A673 (cell line): ENCODE data around the gene EEF1AKMT3. TPM values are rescaled to one million over a fixed set of nuclear protein-coding genes. Genes with fewer than 3 reads are reported as not detected.

Experiments
- BruUV-seq: library from RNA; stranded (reverse); fragments of 400-500 nt; replicated peaks from 2 replicates; lab custom pipeline; 2021; lab: Mats Ljungman, UMichigan
- CTCF ChIA-PET: fragments of 300-600 bp; sonication (Branson Sonifier 250); formaldehyde crosslinking; loops from one replicate; lab custom pipeline; 2022; ENCODE audit warnings: antibody characterized with exemption; lab: Charles Lee
- POLR2A ChIA-PET: fragments of 300-600 bp; sonication (Branson Sonifier 250); formaldehyde crosslinking; loops from one replicate; lab custom pipeline; 2022; ENCODE audit warnings: antibody characterized with exemption; ENCODE audit not compliant: low non-redundant PET; lab: Charles Lee
- DNase-seq: peaks from one replicate; pipeline ENCODE4 v3.0.0-alpha.2; 2015; ENCODE audit warnings: low spot score
- H3K27ac ChIP-seq: fragments of 200-600 bp; sonication (generic); 2 replicates; pipeline ENCODE4 v1.5.1; 2016; ENCODE audit warnings: mixed run types, low read depth, mild to moderate bottlenecking, mixed read lengths, antibody characterized with exemption, low read length; ENCODE audit not compliant: poor library complexity, severe bottlenecking
- H3K27me3 ChIP-seq: fragments of 200-600 bp; sonication (generic); replicated peaks from 2 replicates; pipeline ENCODE4 v1.6.1; 2017; ENCODE audit warnings: mixed run types, low read depth, mild to moderate bottlenecking, mixed read lengths, antibody characterized with exemption, low read length; ENCODE audit not compliant: insufficient read depth, poor library complexity
- H3K36me3 ChIP-seq: fragments of 200-600 bp; sonication (generic); 2 replicates; pipeline ENCODE4 v1.6.1; 2016; ENCODE audit warnings: mixed run types, mild to moderate bottlenecking, mixed read lengths, antibody characterized with exemption, low read length; ENCODE audit not compliant: insufficient read depth, poor library complexity, severe bottlenecking
- H3K4me1 ChIP-seq: fragments of 200-600 bp; sonication (generic); 2 replicates; pipeline ENCODE4 v1.6.1; 2017; ENCODE audit warnings: mixed run types, mild to moderate bottlenecking, mixed read lengths, antibody characterized with exemption, low read length; ENCODE audit not compliant: insufficient read depth, poor library complexity, severe bottlenecking
- H3K4me3 ChIP-seq: fragments of 200-600 bp; sonication (generic); 2 replicates; pipeline ENCODE4 v1.5.1; 2016; ENCODE audit warnings: low read depth, mixed run types, mild to moderate bottlenecking, mixed read lengths, low read length; ENCODE audit not compliant: poor library complexity, severe bottlenecking
- H3K9me3 ChIP-seq: fragments of 200-600 bp; sonication (generic); 2 replicates; pipeline ENCODE4 v1.6.1; 2016; ENCODE audit warnings: mixed run types, low read depth, mild to moderate bottlenecking, mixed read lengths, antibody characterized with exemption, low read length; ENCODE audit not compliant: poor library complexity, severe bottlenecking
- CTCF ChIP-seq: fragments of 300-800, 200-600 bp; sonication (generic); conservative IDR thresholded peaks from 2 replicates; pipeline ENCODE4 v1.5.1; 2017; ENCODE audit warnings: low read depth, mild to moderate bottlenecking, antibody characterized with exemption, low read length, moderate library complexity, mixed read lengths
- EZH2 ChIP-seq: fragments of 200-600 bp; sonication (generic); IDR thresholded peaks from 2 replicates; pipeline ENCODE4 v1.6.1; 2017; ENCODE audit warnings: borderline replicate concordance, low read depth, mild to moderate bottlenecking, mixed read lengths, antibody characterized with exemption, low read length; ENCODE audit not compliant: poor library complexity, severe bottlenecking
- intact Hi-C: fragments of 100-400 bp; cut with micrococcal nuclease; formaldehyde crosslinking; loops from one replicate; pipeline ENCODE4 v1.10.0; 2022; ENCODE audit not compliant: unreplicated experiment
- total RNA-seq: library from RNA; stranded (reverse); gene quantifications from 2 replicates; pipeline ENCODE4 v1.2.3, GENCODE V29; 2021

The EEF1AKMT3 gene
- total RNA-seq, 1 experiment from 2014 or later: 5.3 TPM

GRCh38 chr12:57758552-57759359 lies 13.7 kb upstream of the EEF1AKMT3 start:
- POLR2A ChIA-PET: interaction anchor here (0.6 kb wide), 1 partner anchor 14 kb away, joined by 9 read pairs; the partner anchor contains the start of gene TSPAN31
- Histone ChIP-seq H3K9me3 (no peaks in the 10 kb centered on the region), H3K36me3 (peaks cover 6% of the 10 kb centered on the region), H3K27ac (no peak overlapping the region), H3K27me3 (peaks cover under 1% of the 10 kb centered on the region), H3K4me3 (no peak overlapping the region), H3K4me1 (peaks cover 15% of the 10 kb centered on the region)
- no TSS peak for BruUV-seq
- no peak for DNase-seq
- CTCF ChIA-PET: no interaction called here
- intact Hi-C loops: no loop called here
- no peak for TF ChIP-seq EZH2
- TF ChIP-seq CTCF: no peak

GRCh38 chr12:57759360-57759980 lies 12.9 kb upstream of the EEF1AKMT3 start:
- Histone ChIP-seq H3K4me1 (peaks cover 9% of the 10 kb centered on the region), H3K27ac (no peak overlapping the region), H3K9me3 (no peaks in the 10 kb centered on the region), H3K36me3 (peaks cover 6% of the 10 kb centered on the region), H3K4me3 (no peak overlapping the region), H3K27me3 (peaks cover 7% of the 10 kb centered on the region)
- no TSS peak for BruUV-seq
- POLR2A ChIA-PET: interaction anchor here (0.6 kb wide), 1 partner anchor 15 kb away, joined by 9 read pairs; the partner anchor contains the start of gene TSPAN31
- no peak for DNase-seq
- intact Hi-C loops: no loop called here
- CTCF ChIA-PET: no interaction called here
- peak; percentile 50 for TF ChIP-seq CTCF
- no peak for TF ChIP-seq EZH2

- H3K4me3 ChIP-seq: no peak overlapping the region
- H3K27me3 ChIP-seq: peaks cover 17% of the 10 kb centered on the region
- TF ChIP-seq CTCF: no peak
- no peak for TF ChIP-seq EZH2
- BruUV-seq: no TSS peak
- no peak overlapping the region for H3K27ac ChIP-seq
- CTCF ChIA-PET: no interaction called here
- H3K36me3 ChIP-seq: peaks cover 6% of the 10 kb centered on the region
- DNase-seq: no peak
- H3K9me3 ChIP-seq: no peaks in the 10 kb centered on the region
- POLR2A ChIA-PET: no interaction called here
- intact Hi-C loops: no loop called here
- H3K4me1 ChIP-seq: peaks cover 17% of the 10 kb centered on the region
Measured at GRCh38 chr12:57760347-57760982, 11.9 kb upstream of the EEF1AKMT3 start.
